Chondrocyte (in vitro differentiated cells): ENCODE results near the gene MGARP. TPM values are rescaled to one million over a fixed set of nuclear protein-coding genes. Genes with fewer than 3 reads are reported as not detected.

Experiments
- DNase-seq: peaks from one replicate; pipeline ENCODE4 v3.0.0; 2021; ENCODE audit warnings: mixed read lengths, low spot score
- H3K27ac Mint-ChIP-seq: one replicate; pipeline ENCODE4 v1.8.0; 2021; ENCODE audit warnings: mild to moderate bottlenecking, moderate library complexity, mixed read lengths; ENCODE audit not compliant: unreplicated experiment
- H3K27me3 Mint-ChIP-seq: 2 replicates; pipeline ENCODE4 v1.8.0; 2021; ENCODE audit warnings: low read depth, mixed read lengths
- H3K36me3 Mint-ChIP-seq: 2 replicates; pipeline ENCODE4 v1.8.0; 2021; ENCODE audit warnings: low read depth, mixed read lengths
- H3K4me1 Mint-ChIP-seq: 2 replicates; pipeline ENCODE4 v1.8.0; 2021; ENCODE audit warnings: low read depth, mild to moderate bottlenecking, mixed read lengths
- H3K4me3 Mint-ChIP-seq: one replicate; pipeline ENCODE4 v1.8.0; 2021; ENCODE audit warnings: mild to moderate bottlenecking, moderate library complexity, mixed read lengths; ENCODE audit not compliant: unreplicated experiment
- H3K9me3 Mint-ChIP-seq: 2 replicates; pipeline ENCODE4 v1.8.0; 2021; ENCODE audit warnings: low read depth, mixed read lengths
- CTCF ChIP-seq: fragments of 200-600 bp; sonication (generic); IDR thresholded peaks from 2 replicates; pipeline ENCODE4 v1.5.0; 2021; ENCODE audit warnings: antibody characterized with exemption, mild to moderate bottlenecking, moderate library complexity
- total RNA-seq: library from RNA; stranded (reverse); gene quantifications from 3 replicates; pipeline ENCODE4 v1.2.1, GENCODE V29; 2021

MGARP gene
- total RNA-seq, 1 donor from 2014 or later, result 3.5 TPM

GRCh38 chr4:139278485-139278884 lies 1.5 kb downstream of the MGARP start:
- Mint-ChIP-seq H3K36me3 (no peaks in the 10 kb centered on the region), H3K27ac (no peak overlapping the region), H3K9me3 (no peaks in the 10 kb centered on the region), H3K4me3 (peak overlapping the region; percentile 19), H3K27me3 (peaks cover 2% of the 10 kb centered on the region), H3K4me1 (peaks cover 32% of the 10 kb centered on the region)
- no peak for DNase-seq
- TF ChIP-seq CTCF, result no peak

- H3K4me3 Mint-ChIP-seq, result no peak overlapping the region
- H3K4me1 Mint-ChIP-seq, result peaks cover 16% of the 10 kb centered on the region
- H3K27me3 Mint-ChIP-seq, result peaks cover 2% of the 10 kb centered on the region
- no peak overlapping the region for H3K27ac Mint-ChIP-seq
- DNase-seq, result no peak
- no peaks in the 10 kb centered on the region for H3K36me3 Mint-ChIP-seq
- TF ChIP-seq CTCF, result no peak
- no peaks in the 10 kb centered on the region for H3K9me3 Mint-ChIP-seq
Measured at GRCh38 chr4:139275281-139275735, 4.7 kb downstream of the MGARP start.

- Mint-ChIP-seq H3K4me1 (peaks cover 11% of the 10 kb centered on the region), H3K9me3 (no peaks in the 10 kb centered on the region), H3K36me3 (no peaks in the 10 kb centered on the region), H3K4me3 (no peak overlapping the region), H3K27ac (no peak overlapping the region), H3K27me3 (peaks cover 2% of the 10 kb centered on the region)
- DNase-seq, result no peak
- TF ChIP-seq CTCF, result no peak
Measured at GRCh38 chr4:139274790-139275189, 5.2 kb downstream of the MGARP start.

- Mint-ChIP-seq H3K4me3 (no peak overlapping the region), H3K36me3 (no peaks in the 10 kb centered on the region), H3K27me3 (peaks cover 2% of the 10 kb centered on the region), H3K4me1 (peaks cover 1% of the 10 kb centered on the region), H3K27ac (no peak overlapping the region), H3K9me3 (no peaks in the 10 kb centered on the region)
- TF ChIP-seq CTCF, result no peak
- DNase-seq, result no peak
Measured at GRCh38 chr4:139273835-139274234, 6.2 kb downstream of the MGARP start.

GRCh38 chr4:139267301-139267700 lies 12.7 kb downstream of the MGARP start:
- Mint-ChIP-seq H3K9me3 (no peaks in the 10 kb centered on the region), H3K27ac (no peak overlapping the region), H3K27me3 (no peaks in the 10 kb centered on the region), H3K4me3 (peak overlapping the region; percentile 73), H3K36me3 (no peaks in the 10 kb centered on the region), H3K4me1 (peaks cover 12% of the 10 kb centered on the region)
- TF ChIP-seq CTCF, result no peak
- no peak for DNase-seq
